IMR-90 (cell line): ENCODE data around the gene ALOX12B. TPM values are rescaled to one million over a fixed set of nuclear protein-coding genes. Genes with fewer than 3 reads are reported as not detected.

Experiments
- ATAC-seq: fragments of 200-7000 bp; cut with Tn5 transposase; 2 replicates; pipeline ENCODE4 v1.9.1; 2020; ENCODE audit warnings: low read depth, mild to moderate bottlenecking, moderate library complexity
- BruUV-seq: library from RNA; stranded (reverse); fragments of 400-500 nt; replicated peaks from 2 replicates; lab custom pipeline; 2021; lab: Mats Ljungman, UMichigan
- CTCF ChIA-PET: fragments of 300-600 bp; formaldehyde crosslinking; extraction: SDS; loops from one replicate; lab custom pipeline; 2021; ENCODE audit warnings: antibody characterized with exemption; lab: Yijun Ruan, JAX
- POLR2A ChIA-PET: fragments of 300-600 bp; sonication (Branson Sonifier 250); formaldehyde crosslinking; loops from one replicate; lab custom pipeline; 2022; ENCODE audit warnings: antibody characterized with exemption; ENCODE audit not compliant: unreplicated experiment; lab: Charles Lee
- DNase-seq: peaks from one replicate; pipeline ENCODE4 v3.0.0; 2013
- H2AFZ ChIP-seq: replicated peaks from 2 replicates; pipeline ENCODE3; 2013; ENCODE audit warnings: low read length, mild to moderate bottlenecking; ENCODE audit not compliant: poor library complexity
- H2AK5ac ChIP-seq: 2 replicates; pipeline ENCODE4 v1.6.1; 2013; ENCODE audit warnings: low read depth, low read length, inconsistent platforms
- H2AK9ac ChIP-seq: replicated peaks from 2 replicates; pipeline ENCODE3; 2013; ENCODE audit warnings: mild to moderate bottlenecking, low read depth, low read length, moderate library complexity; ENCODE audit not compliant: poor library complexity
- H2BK120ac ChIP-seq: 2 replicates; pipeline ENCODE4 v1.6.1; 2013; ENCODE audit warnings: low read depth, low read length, inconsistent platforms
- H2BK15ac ChIP-seq: 3 replicates; pipeline ENCODE4 v1.6.1; 2013; ENCODE audit warnings: low read depth, low read length, inconsistent platforms
- H2BK20ac ChIP-seq: 2 replicates; pipeline ENCODE4 v1.6.1; 2013; ENCODE audit warnings: low read depth, mild to moderate bottlenecking, inconsistent platforms, low read length, moderate library complexity
- H2BK5ac ChIP-seq: 2 replicates; pipeline ENCODE4 v1.6.1; 2013; ENCODE audit warnings: mild to moderate bottlenecking, low read depth, low read length, inconsistent platforms; ENCODE audit not compliant: poor library complexity, severe bottlenecking
- H3K14ac ChIP-seq: replicated peaks from 2 replicates; pipeline ENCODE4 v1.6.1; 2013; ENCODE audit warnings: low read depth, low read length, inconsistent platforms
- H3K18ac ChIP-seq: 2 replicates; pipeline ENCODE4 v1.6.1; 2013; ENCODE audit warnings: low read depth, low read length, control low read depth
- H3K23ac ChIP-seq: 2 replicates; pipeline ENCODE4 v1.6.1; 2013; ENCODE audit warnings: low read depth, low read length, inconsistent platforms
- H3K27ac ChIP-seq: 2 replicates; pipeline ENCODE4 v1.5.1; 2013; ENCODE audit warnings: mild to moderate bottlenecking, control low read depth, low read length; ENCODE audit not compliant: insufficient read depth
- H3K27me3 ChIP-seq: 2 replicates; pipeline ENCODE4 v1.6.1; 2013; ENCODE audit warnings: low read length; ENCODE audit not compliant: control insufficient read depth, insufficient read depth
- H3K36me3 ChIP-seq: 2 replicates; pipeline ENCODE4 v1.6.1; 2013; ENCODE audit warnings: low read length, mixed read lengths; ENCODE audit not compliant: control insufficient read depth, insufficient read depth
- H3K4ac ChIP-seq: 2 replicates; pipeline ENCODE4 v1.6.1; 2013; ENCODE audit warnings: low read depth, low read length, inconsistent platforms
- H3K4me1 ChIP-seq: 2 replicates; pipeline ENCODE4 v1.6.1; 2013; ENCODE audit warnings: low read length, mixed read lengths; ENCODE audit not compliant: control insufficient read depth, insufficient read depth
- H3K4me2 ChIP-seq: 2 replicates; pipeline ENCODE4 v1.6.1; 2013; ENCODE audit warnings: low read depth, mild to moderate bottlenecking, control low read depth, low read length, moderate library complexity
- H3K4me3 ChIP-seq: 2 replicates; pipeline ENCODE4 v1.5.1; 2013; ENCODE audit warnings: low read depth, mild to moderate bottlenecking, control low read depth, low read length, moderate library complexity; ENCODE audit not compliant: insufficient read depth
- H3K56ac ChIP-seq: 2 replicates; pipeline ENCODE4 v1.6.1; 2013; ENCODE audit warnings: low read length, inconsistent platforms; ENCODE audit not compliant: insufficient read depth; ENCODE audit errors: extremely low read depth
- H3K79me1 ChIP-seq, 2 experiments: 2 replicates each; pipeline ENCODE4 v1.6.1; 2013; ENCODE audit warnings: low read length in 2 of 2, inconsistent platforms in 1 of 2, low read depth in 1 of 2
- H3K9ac ChIP-seq: 2 replicates; pipeline ENCODE4 v1.6.1; 2013; ENCODE audit warnings: low read depth, low read length, control low read depth
- H3K9me1 ChIP-seq: 2 replicates; pipeline ENCODE4 v1.6.1; 2013; ENCODE audit warnings: low read length, inconsistent platforms; ENCODE audit not compliant: insufficient read depth
- H3K9me3 ChIP-seq: 2 replicates; pipeline ENCODE4 v1.6.1; 2013; ENCODE audit warnings: low read length; ENCODE audit not compliant: control insufficient read depth, insufficient read depth
- H4K20me1 ChIP-seq: 2 replicates; pipeline ENCODE4 v1.6.1; 2013; ENCODE audit warnings: low read length, inconsistent platforms; ENCODE audit not compliant: insufficient read depth
- H4K5ac ChIP-seq: 2 replicates; pipeline ENCODE4 v1.6.1; 2013; ENCODE audit warnings: mild to moderate bottlenecking, low read depth, low read length, control low read depth
- H4K8ac ChIP-seq, 2 experiments: 2 replicates each; pipeline ENCODE4 v1.6.1; 2013; ENCODE audit warnings: low read depth in 2 of 2, low read length in 2 of 2, control low read depth in 1 of 2, inconsistent platforms in 1 of 2
- H4K91ac ChIP-seq: 2 replicates; pipeline ENCODE4 v1.6.1; 2013; ENCODE audit warnings: low read depth, low read length, inconsistent platforms; ENCODE audit not compliant: insufficient read depth
- MAZ ChIP-seq: IDR thresholded peaks from 2 replicates; pipeline ENCODE4 v1.6.1; 2012; ENCODE audit warnings: low read depth, mild to moderate bottlenecking, low read length, improper control_type of control experiment, moderate library complexity, borderline replicate concordance
- NFE2L2 ChIP-seq: fragments of 150-350 bp; IDR thresholded peaks from 2 replicates; pipeline ENCODE4 v1.6.1; 2016; ENCODE audit warnings: low read depth, mild to moderate bottlenecking, low read length
- POLR2A ChIP-seq: IDR thresholded peaks from 2 replicates; pipeline ENCODE4 v1.6.1; 2012; ENCODE audit warnings: mild to moderate bottlenecking, low read depth, low read length
- SMC3 ChIP-seq: fragments of 150-350 bp; IDR thresholded peaks from 2 replicates; pipeline ENCODE4 v1.6.1; 2016; ENCODE audit warnings: low read depth, mild to moderate bottlenecking, antibody characterized with exemption, low read length, moderate library complexity
- WGBS, 2 experiments: methylation state at CpG; one replicate each; pipeline versions ENCODE4 v1.1.5 to v1.1.7; 2013; ENCODE audit warnings: missing lambda C conversion rate in 2 of 2; ENCODE audit not compliant: insufficient read length in 1 of 2; ENCODE audit errors: extremely low coverage in 2 of 2; 5-methylcytosine and 5-hydroxymethylcytosine counted together
- dilution Hi-C: fragments of 300-500 bp; cut with HindIII; formaldehyde crosslinking; loops from one replicate; pipeline ENCODE4 v1.14.3; 2018; ENCODE audit warnings: low sequenced_read_pairs; ENCODE audit not compliant: unreplicated experiment
- in situ Hi-C: fragments of 300-500 bp; cut with MboI; formaldehyde crosslinking; loops from 3 replicates; pipeline ENCODE4 v1.14.3; 2019; ENCODE audit warnings: low sequenced_read_pairs, inconsistent platforms, mixed read lengths
- intact Hi-C: fragments of 100-400 bp; cut with micrococcal nuclease; formaldehyde crosslinking; loops from 2 replicates; pipeline ENCODE4 v1.10.0; 2022
- polyA plus RNA-seq, 3 experiments: library from polyadenylated mRNA; depleted of rRNA; stranded (reverse); fragments of >200 nt; gene quantifications; 2 replicates each; pipeline ENCODE4 v1.2.3, GENCODE V29; 2012; ENCODE audit warnings: low replicate concordance in 1 of 3
- total RNA-seq: library from RNA; depleted of rRNA; stranded (reverse); fragments of >200 nt; gene quantifications from 2 replicates; pipeline ENCODE4 v1.2.3, GENCODE V29; 2012
- TF ChIP-seq, protein P1 (sequence below): fragments of 150-350 bp; IDR thresholded peaks from 2 replicates; pipeline ENCODE4 v1.6.1; 2017; ENCODE audit warnings: mild to moderate bottlenecking, antibody characterized with exemption, low read length, low read depth

Gene ALOX12B
- total and polyA plus RNA-seq, 2 of the 4 experiments (the other 2 are of a cell fraction): not detected

DNA sequence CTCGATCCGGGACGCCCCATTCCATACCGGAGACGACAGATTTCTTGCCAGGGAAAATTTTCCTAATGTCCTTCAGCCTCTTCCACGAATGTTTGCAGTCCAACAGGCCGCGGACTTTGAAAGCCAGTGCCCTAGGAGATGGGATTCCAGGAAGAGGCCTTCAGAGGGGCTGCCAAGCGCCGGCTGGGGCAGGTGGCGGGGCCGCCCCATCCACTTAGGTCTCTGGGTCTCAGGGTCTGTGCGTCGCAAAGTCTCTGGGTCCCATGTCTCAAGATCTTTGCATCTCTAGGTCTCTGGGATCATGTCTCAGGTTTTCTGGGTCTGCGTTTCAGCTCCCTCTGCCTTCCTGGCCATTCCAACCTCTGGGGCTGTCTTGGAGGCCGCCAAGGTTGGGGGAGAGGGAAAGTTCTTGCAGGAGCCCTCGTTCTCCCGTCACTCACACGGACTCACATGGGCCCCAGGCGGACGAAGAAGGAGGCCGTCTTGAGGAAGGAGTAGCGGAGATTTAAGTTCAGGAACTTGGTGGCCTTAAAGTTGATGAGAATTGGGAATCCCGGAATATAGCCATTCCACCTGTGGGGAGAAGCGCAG lies 7.2 kb downstream of the ALOX12B start:
- no peak overlapping the region for H3K18ac ChIP-seq
- H2BK120ac ChIP-seq: no peak overlapping the region
- 16% methylated on average over 8 of the region's 25 CpGs; no CpG with 5 or more reads in 1 of the 2 experiments for WGBS, 2 experiments
- dilution Hi-C loops: no loop called here
- H4K20me1 ChIP-seq: no peaks in the 10 kb centered on the region
- intact Hi-C loops: loop anchor here (1.0 to 5.0 kb wide), 2 partner anchors 38 to 77 kb away; partner anchors contain the start of gene ALOXE3
- no peak overlapping the region for H3K9ac ChIP-seq
- H3K4me1 ChIP-seq: 0 out of 2 replicates have a peak, but pooled peaks cover 1% of the 10 kb centered on the region
- H3K79me1 ChIP-seq: no peaks in the 10 kb centered on the region
- H3K56ac ChIP-seq: no peak overlapping the region
- H4K8ac ChIP-seq: no peak overlapping the region
- ATAC-seq: peak; percentile 38; the same call in 1 of the 2 replicates
- peak overlapping the region; percentile 24; the same call in 1 of the 2 replicates for H3K4me3 ChIP-seq
- no peak overlapping the region for H3K14ac ChIP-seq
- H3K9me3 ChIP-seq: no peaks in the 10 kb centered on the region
- no peak overlapping the region for H4K5ac ChIP-seq
- no TSS peak for BruUV-seq
- no peaks in the 10 kb centered on the region for H3K9me1 ChIP-seq
- TF ChIP-seq NFE2L2 (no peak), POLR2A (no peak), MAZ (no peak), SMC3 (no peak)
- TF ChIP-seq, protein P1, sequence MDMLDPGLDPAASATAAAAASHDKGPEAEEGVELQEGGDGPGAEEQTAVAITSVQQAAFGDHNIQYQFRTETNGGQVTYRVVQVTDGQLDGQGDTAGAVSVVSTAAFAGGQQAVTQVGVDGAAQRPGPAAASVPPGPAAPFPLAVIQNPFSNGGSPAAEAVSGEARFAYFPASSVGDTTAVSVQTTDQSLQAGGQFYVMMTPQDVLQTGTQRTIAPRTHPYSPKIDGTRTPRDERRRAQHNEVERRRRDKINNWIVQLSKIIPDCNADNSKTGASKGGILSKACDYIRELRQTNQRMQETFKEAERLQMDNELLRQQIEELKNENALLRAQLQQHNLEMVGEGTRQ: no peak
- H4K91ac ChIP-seq: no peak overlapping the region
- H2BK15ac ChIP-seq: no peak overlapping the region
- H3K27me3 ChIP-seq: peaks cover 61% of the 10 kb centered on the region
- H2BK20ac ChIP-seq: no peak overlapping the region
- no peak overlapping the region for H2AK5ac ChIP-seq
- peak overlapping the region; percentile 92 for H2AFZ ChIP-seq
- CTCF ChIA-PET: interaction anchor here (0.6 to 1.0 kb wide), 2 partner anchors 39 to 218 kb away, joined by 3 read pairs; no protein-coding TSS in a partner anchor
- no peak overlapping the region for H2AK9ac ChIP-seq
- no peak overlapping the region for H3K4ac ChIP-seq
- in situ Hi-C loops: loop anchor here (25.0 kb wide), 2 partner anchors 232 to 682 kb away; partner anchors contain the start of genes ARHGEF15 and SPDYE4
- H3K23ac ChIP-seq: no peak overlapping the region
- no peak overlapping the region for H2BK5ac ChIP-seq
- H3K27ac ChIP-seq: no peak overlapping the region
- no peaks in the 10 kb centered on the region for H3K36me3 ChIP-seq
- peak overlapping the region; percentile 65 for H3K4me2 ChIP-seq
- no peak for DNase-seq
- POLR2A ChIA-PET: no interaction called here
